HepG2 (cell line): Measurements from ENCODE around the gene ANKS4B. TPM values are rescaled to one million over a fixed set of nuclear protein-coding genes. Genes with fewer than 3 reads are reported as not detected.

Experiments used
- ATF2 ChIP-seq: sonication (generic); formaldehyde crosslinking; IDR thresholded peaks from 2 replicates; pipeline ENCODE4 v1.4.0; 2020; ENCODE audit warnings: missing genetic modification reagents
- NR2C2 ChIP-seq: sonication (generic); formaldehyde crosslinking; IDR thresholded peaks from 2 replicates; pipeline ENCODE4 v1.4.0; 2020; ENCODE audit warnings: missing genetic modification reagents, mild to moderate bottlenecking, moderate library complexity, borderline replicate concordance
- PRMT3 ChIP-seq: sonication (generic); formaldehyde crosslinking; IDR thresholded peaks from 2 replicates; pipeline ENCODE4 v1.8.1; 2022; ENCODE audit warnings: low read depth, mild to moderate bottlenecking, moderate library complexity, missing genetic modification reagents, borderline replicate concordance
- REPIN1 ChIP-seq: sonication (generic); formaldehyde crosslinking; IDR thresholded peaks from 2 replicates; pipeline ENCODE4 v1.8.0; 2022; ENCODE audit warnings: missing genetic modification reagents, low read depth, mild to moderate bottlenecking, borderline replicate concordance
- TBX3 ChIP-seq: fragments of 450-650 bp; IDR thresholded peaks from 2 replicates; pipeline ENCODE4 v1.6.1; 2017; ENCODE audit warnings: antibody characterized with exemption, mild to moderate bottlenecking, inconsistent platforms, borderline replicate concordance
- WIZ ChIP-seq: sonication (generic); formaldehyde crosslinking; IDR thresholded peaks from 2 replicates; pipeline ENCODE4 v1.5.1; 2020; ENCODE audit warnings: mild to moderate bottlenecking, missing genetic modification reagents
- ZKSCAN8 ChIP-seq: IDR thresholded peaks from 2 replicates; pipeline ENCODE4 v1.6.1; 2016; ENCODE audit warnings: borderline replicate concordance, missing genetic modification reagents, missing compliant biosample characterization
- ZNF687 ChIP-seq: sonication (generic); formaldehyde crosslinking; IDR thresholded peaks from 2 replicates; pipeline ENCODE4 v1.5.1; 2020; ENCODE audit warnings: mild to moderate bottlenecking, missing genetic modification reagents, moderate library complexity
- ZNF891 ChIP-seq: sonication (generic); formaldehyde crosslinking; IDR thresholded peaks from 2 replicates; pipeline ENCODE4 v1.5.0; 2020; ENCODE audit warnings: mild to moderate bottlenecking, missing genetic modification reagents
- polyA plus RNA-seq, 8 experiments: library from polyadenylated mRNA; depleted of rRNA in 3 of 8; stranded (reverse) in 7 of 8; unstranded in 1 of 8; fragments of >200 nt; fragmentation: Illumina TruSeq in 4 of 8; extraction: Trizol in 4 of 8; gene quantifications; 2 replicates each; pipeline versions ENCODE4 v1.2.1 to v1.2.3, GENCODE V29; 2011 to 2016; ENCODE audit warnings: low read depth in 4 of 8, missing spikeins in 1 of 8, mixed read lengths in 1 of 8; ENCODE audit not compliant: insufficient read depth in 1 of 8
- total RNA-seq, 5 experiments: library from RNA; depleted of rRNA; stranded (reverse); fragments of >200 nt; fragmentation: Illumina TruSeq; extraction: Trizol; gene quantifications; 2 replicates each; pipeline ENCODE4 v1.2.3, GENCODE V29; 2016; ENCODE audit warnings: low read depth in 1 of 5
- TF ChIP-seq, protein P1 (sequence below): sonication (generic); formaldehyde crosslinking; IDR thresholded peaks from 2 replicates; pipeline ENCODE4 v1.4.0; 2020; ENCODE audit warnings: missing genetic modification reagents
- TF ChIP-seq, protein P2 (sequence below): sonication (generic); formaldehyde crosslinking; IDR thresholded peaks from 2 replicates; pipeline ENCODE4 v1.4.0; 2020; ENCODE audit warnings: missing genetic modification reagents, borderline replicate concordance
- TF ChIP-seq, protein P3 (sequence below): sonication (generic); formaldehyde crosslinking; IDR thresholded peaks from 2 replicates; pipeline ENCODE4 v1.9.0; 2021; ENCODE audit warnings: missing genetic modification reagents, mild to moderate bottlenecking, borderline replicate concordance

ANKS4B gene
- total and polyA plus RNA-seq, 2 of the 13 experiments (the other 11 are each of a cell fraction or from before 2014, with no cell fraction given): 6.5 to 30.0 TPM

DNA sequence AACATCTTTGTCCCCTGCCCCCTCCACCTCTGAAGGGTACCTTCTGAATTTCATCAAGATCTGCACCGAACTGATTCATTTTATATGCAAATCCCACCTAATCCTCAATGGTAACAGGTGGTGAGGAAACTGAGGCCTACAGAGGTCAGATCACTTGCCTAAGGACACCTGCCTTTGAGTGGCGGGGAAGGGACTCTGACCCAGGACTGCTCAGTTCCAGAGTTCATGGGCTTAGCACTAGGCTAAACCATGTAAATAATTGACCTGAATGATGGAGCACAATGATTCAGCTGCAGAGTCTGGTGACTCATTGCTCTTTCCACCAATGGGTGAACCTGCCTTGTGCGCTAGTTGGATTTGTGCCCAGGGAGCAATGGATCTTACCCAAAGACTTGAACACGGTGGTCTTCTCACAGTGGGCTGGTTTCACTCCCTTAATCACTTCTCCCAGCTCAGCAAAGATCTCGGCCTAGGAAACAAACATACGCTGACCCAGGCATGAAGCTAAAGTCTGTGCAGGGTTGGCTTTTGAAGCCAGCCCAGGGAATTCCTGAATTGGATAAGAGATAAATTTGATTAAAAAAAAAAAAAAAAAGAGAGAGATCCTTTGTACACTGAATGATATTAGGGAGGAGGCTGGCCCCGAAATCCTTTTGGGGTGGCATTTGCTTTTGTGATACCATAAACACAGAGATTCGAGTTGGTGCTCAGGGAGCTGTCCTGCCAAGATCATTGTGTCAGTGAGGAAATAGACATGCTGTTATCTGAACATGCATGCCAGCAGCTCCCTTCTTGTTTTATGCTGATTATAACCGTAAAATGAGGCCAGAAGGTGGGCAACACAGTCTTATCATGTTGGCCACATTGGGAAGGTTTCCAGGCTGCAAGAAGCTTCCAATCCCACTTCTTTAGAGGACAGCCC, 27.6 kb downstream of the ANKS4B start (continued):
- no peak for TF ChIP-seq ZNF687 (CRISPR knock-in tag)
- TF ChIP-seq TBX3: peak; percentile 66; the same call in 1 of the 2 replicates
- TF ChIP-seq NR2C2: peak; percentile 93
- peak; percentile 69; the same call in 1 of the 2 replicates for TF ChIP-seq ZKSCAN8 (CRISPR knock-in tag)
- TF ChIP-seq, protein P1, sequence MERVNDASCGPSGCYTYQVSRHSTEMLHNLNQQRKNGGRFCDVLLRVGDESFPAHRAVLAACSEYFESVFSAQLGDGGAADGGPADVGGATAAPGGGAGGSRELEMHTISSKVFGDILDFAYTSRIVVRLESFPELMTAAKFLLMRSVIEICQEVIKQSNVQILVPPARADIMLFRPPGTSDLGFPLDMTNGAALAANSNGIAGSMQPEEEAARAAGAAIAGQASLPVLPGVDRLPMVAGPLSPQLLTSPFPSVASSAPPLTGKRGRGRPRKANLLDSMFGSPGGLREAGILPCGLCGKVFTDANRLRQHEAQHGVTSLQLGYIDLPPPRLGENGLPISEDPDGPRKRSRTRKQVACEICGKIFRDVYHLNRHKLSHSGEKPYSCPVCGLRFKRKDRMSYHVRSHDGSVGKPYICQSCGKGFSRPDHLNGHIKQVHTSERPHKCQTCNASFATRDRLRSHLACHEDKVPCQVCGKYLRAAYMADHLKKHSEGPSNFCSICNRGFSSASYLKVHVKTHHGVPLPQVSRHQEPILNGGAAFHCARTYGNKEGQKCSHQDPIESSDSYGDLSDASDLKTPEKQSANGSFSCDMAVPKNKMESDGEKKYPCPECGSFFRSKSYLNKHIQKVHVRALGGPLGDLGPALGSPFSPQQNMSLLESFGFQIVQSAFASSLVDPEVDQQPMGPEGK (CRISPR knock-in tag): peak; percentile 53; the same call in 1 of the 2 replicates
- TF ChIP-seq, protein P2, sequence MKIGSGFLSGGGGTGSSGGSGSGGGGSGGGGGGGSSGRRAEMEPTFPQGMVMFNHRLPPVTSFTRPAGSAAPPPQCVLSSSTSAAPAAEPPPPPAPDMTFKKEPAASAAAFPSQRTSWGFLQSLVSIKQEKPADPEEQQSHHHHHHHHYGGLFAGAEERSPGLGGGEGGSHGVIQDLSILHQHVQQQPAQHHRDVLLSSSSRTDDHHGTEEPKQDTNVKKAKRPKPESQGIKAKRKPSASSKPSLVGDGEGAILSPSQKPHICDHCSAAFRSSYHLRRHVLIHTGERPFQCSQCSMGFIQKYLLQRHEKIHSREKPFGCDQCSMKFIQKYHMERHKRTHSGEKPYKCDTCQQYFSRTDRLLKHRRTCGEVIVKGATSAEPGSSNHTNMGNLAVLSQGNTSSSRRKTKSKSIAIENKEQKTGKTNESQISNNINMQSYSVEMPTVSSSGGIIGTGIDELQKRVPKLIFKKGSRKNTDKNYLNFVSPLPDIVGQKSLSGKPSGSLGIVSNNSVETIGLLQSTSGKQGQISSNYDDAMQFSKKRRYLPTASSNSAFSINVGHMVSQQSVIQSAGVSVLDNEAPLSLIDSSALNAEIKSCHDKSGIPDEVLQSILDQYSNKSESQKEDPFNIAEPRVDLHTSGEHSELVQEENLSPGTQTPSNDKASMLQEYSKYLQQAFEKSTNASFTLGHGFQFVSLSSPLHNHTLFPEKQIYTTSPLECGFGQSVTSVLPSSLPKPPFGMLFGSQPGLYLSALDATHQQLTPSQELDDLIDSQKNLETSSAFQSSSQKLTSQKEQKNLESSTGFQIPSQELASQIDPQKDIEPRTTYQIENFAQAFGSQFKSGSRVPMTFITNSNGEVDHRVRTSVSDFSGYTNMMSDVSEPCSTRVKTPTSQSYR: peak; percentile 56; the same call in 1 of the 2 replicates
- TF ChIP-seq, protein P3, sequence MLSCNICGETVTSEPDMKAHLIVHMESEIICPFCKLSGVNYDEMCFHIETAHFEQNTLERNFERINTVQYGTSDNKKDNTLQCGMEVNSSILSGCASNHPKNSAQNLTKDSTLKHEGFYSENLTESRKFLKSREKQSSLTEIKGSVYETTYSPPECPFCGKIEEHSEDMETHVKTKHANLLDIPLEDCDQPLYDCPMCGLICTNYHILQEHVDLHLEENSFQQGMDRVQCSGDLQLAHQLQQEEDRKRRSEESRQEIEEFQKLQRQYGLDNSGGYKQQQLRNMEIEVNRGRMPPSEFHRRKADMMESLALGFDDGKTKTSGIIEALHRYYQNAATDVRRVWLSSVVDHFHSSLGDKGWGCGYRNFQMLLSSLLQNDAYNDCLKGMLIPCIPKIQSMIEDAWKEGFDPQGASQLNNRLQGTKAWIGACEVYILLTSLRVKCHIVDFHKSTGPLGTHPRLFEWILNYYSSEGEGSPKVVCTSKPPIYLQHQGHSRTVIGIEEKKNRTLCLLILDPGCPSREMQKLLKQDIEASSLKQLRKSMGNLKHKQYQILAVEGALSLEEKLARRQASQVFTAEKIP (CRISPR knock-in tag): no peak
- TF ChIP-seq ZNF891 (CRISPR knock-in tag): no peak; the same call in 1 of the 2 replicates
- peak; percentile 93 for TF ChIP-seq ATF2 (CRISPR knock-in tag)
- TF ChIP-seq WIZ: no peak
- no peak for TF ChIP-seq REPIN1 (CRISPR knock-in tag)
- TF ChIP-seq PRMT3 (CRISPR knock-in tag): no peak
